Naive thymus-derived CD4-positive, alpha-beta T cell (primary cell): ENCODE data around the gene MFAP1. TPM values are rescaled to one million over a fixed set of nuclear protein-coding genes. Genes with fewer than 3 reads are reported as not detected.
"Not testable (repeated sequence)": the region's sequence is repeated elsewhere in the genome, so short reads cannot be mapped to it uniquely, and the experiment has no call there.

ENCODE experiments used
- ATAC-seq: fragments of 150-1000 bp; cut with Tn5 transposase; 2 replicates; pipeline ENCODE4 v1.10.0; 2021; ENCODE audit warnings: mild to moderate bottlenecking, moderate library complexity
- CTCF ChIA-PET: fragments of 350-600 bp; sonication (Branson Sonifier 250); formaldehyde crosslinking; loops from one replicate; lab custom pipeline; 2021; ENCODE audit warnings: antibody characterized with exemption; lab: Charles Lee
- POLR2A ChIA-PET: fragments of 350-600 bp; sonication (Branson Sonifier 250); formaldehyde crosslinking; loops from one replicate; lab custom pipeline; 2021; ENCODE audit warnings: antibody characterized with exemption, inconsistent platforms; lab: Charles Lee
- DNase-seq, 9 donors: peaks; one replicate each; pipeline versions ENCODE4 v3.0.0 to v3.0.0-alpha.2; 2020 to 2022; ENCODE audit warnings: mixed read lengths in 1 of 9
- H3K27ac ChIP-seq: one replicate; pipeline ENCODE4 v1.7.0; 2013; ENCODE audit warnings: mild to moderate bottlenecking, low read depth, low read length, moderate library complexity
- H3K27me3 ChIP-seq, 2 donors: one replicate each; pipeline ENCODE4 v1.7.0; 2013; ENCODE audit warnings: low read length in 2 of 2, mild to moderate bottlenecking in 2 of 2, moderate library complexity in 2 of 2; ENCODE audit not compliant: control insufficient read depth in 2 of 2, insufficient read depth in 2 of 2
- H3K36me3 ChIP-seq, 3 experiments: 1 replicate in 2 of 3; 2 replicates in 1 of 3; pipeline ENCODE4 v1.7.0; 2013; ENCODE audit warnings: low read length in 3 of 3, mild to moderate bottlenecking in 3 of 3, moderate library complexity in 1 of 3; ENCODE audit not compliant: insufficient read depth in 3 of 3, control insufficient read depth in 2 of 3
- H3K4me1 ChIP-seq, 2 donors: one replicate each; pipeline ENCODE4 v1.7.0; 2013; ENCODE audit warnings: low read length in 2 of 2, mild to moderate bottlenecking in 2 of 2, moderate library complexity in 1 of 2; ENCODE audit not compliant: control insufficient read depth in 2 of 2, insufficient read depth in 2 of 2
- H3K4me3 ChIP-seq: 2 replicates; pipeline ENCODE4 v1.7.0; 2013; ENCODE audit warnings: mild to moderate bottlenecking, low read length
- H3K9me3 ChIP-seq, 3 experiments: 1 replicate in 2 of 3; 2 replicates in 1 of 3; pipeline ENCODE4 v1.7.0; 2013; ENCODE audit warnings: low read length in 3 of 3; ENCODE audit not compliant: control insufficient read depth in 2 of 3
- H3K27ac Mint-ChIP-seq, 9 donors: one replicate each; pipeline ENCODE4 v1.8.0; 2020 to 2022; ENCODE audit warnings: mixed read lengths in 9 of 9, mild to moderate bottlenecking in 8 of 9, moderate library complexity in 5 of 9, inconsistent platforms in 2 of 9
- H3K27me3 Mint-ChIP-seq, 5 donors: one replicate each; pipeline ENCODE4 v1.8.0; 2021 to 2022; ENCODE audit warnings: mixed read lengths in 5 of 5, mild to moderate bottlenecking in 1 of 5
- H3K36me3 Mint-ChIP-seq, 5 donors: one replicate each; pipeline ENCODE4 v1.8.0; 2020 to 2022; ENCODE audit warnings: mixed read lengths in 5 of 5, mild to moderate bottlenecking in 3 of 5, inconsistent platforms in 1 of 5
- H3K4me1 Mint-ChIP-seq, 7 donors: one replicate each; pipeline ENCODE4 v1.8.0; 2020 to 2022; ENCODE audit warnings: mixed read lengths in 7 of 7, mild to moderate bottlenecking in 3 of 7, inconsistent platforms in 1 of 7
- H3K4me3 Mint-ChIP-seq, 10 donors: one replicate each; pipeline ENCODE4 v1.8.0; 2020 to 2022; ENCODE audit warnings: mild to moderate bottlenecking in 10 of 10, mixed read lengths in 10 of 10, moderate library complexity in 6 of 10, inconsistent platforms in 2 of 10
- H3K9me3 Mint-ChIP-seq, 11 donors: one replicate each; pipeline ENCODE4 v1.8.0; 2020 to 2022; ENCODE audit warnings: mixed read lengths in 11 of 11, mild to moderate bottlenecking in 4 of 11, inconsistent platforms in 1 of 11, moderate library complexity in 1 of 11
- intact Hi-C, 2 donors: fragments of 100-400 bp; cut with micrococcal nuclease; formaldehyde crosslinking; loops; one replicate each; pipeline ENCODE4 v1.15.1; 2023
- polyA plus RNA-seq, 2 donors: library from polyadenylated mRNA; unstranded; fragments of 300-500 nt; fragmentation: Illumina TruSeq; gene quantifications; one replicate each; pipeline ENCODE4 v1.2.3, GENCODE V29; 2021
- total RNA-seq, 6 experiments: library from RNA in 5 of 6; stranded (reverse) in 5 of 6; gene quantifications; 1 replicate in 5 of 6; 2 replicates in 1 of 6; pipeline ENCODE4 v1.2.3 and lab custom pipeline; 2021 to 2026

Gene MFAP1
- total and polyA plus RNA-seq, 7 experiments from 2014 or later: 8.1 to 37.3 (median 21.8) TPM

- H3K27me3 Mint-ChIP-seq, DNase-seq, POLR2A ChIA-PET, H3K4me3 Mint-ChIP-seq, H3K4me3 ChIP-seq, H3K27ac Mint-ChIP-seq, H3K9me3 ChIP-seq, H3K9me3 Mint-ChIP-seq, H3K27ac ChIP-seq, H3K27me3 ChIP-seq, H3K4me1 ChIP-seq, H3K4me1 Mint-ChIP-seq, intact Hi-C loops, ATAC-seq: not testable (repeated sequence)
- H3K36me3 Mint-ChIP-seq: peaks cover 0 to 23% (median 18%) of the 10 kb centered on the region in 5 donors
- CTCF ChIA-PET: interaction anchor here (0.6 kb wide), 1 partner anchor 244 kb away, joined by 3 read pairs; no protein-coding TSS in a partner anchor
- H3K36me3 ChIP-seq: peaks cover 0 to 12% (median 5%) of the 10 kb centered on the region in 3 experiments
Observed at GRCh38 chr15:43866636-43867035, 42.1 kb upstream of the MFAP1 start.

GRCh38 chr15:43859546-43859945 lies 35.1 kb upstream of the MFAP1 start:
- Histone ChIP-seq H3K4me1 (no peaks in the 10 kb centered on the region), H3K27me3 (no peaks in the 10 kb centered on the region), H3K27ac (no peak overlapping the region), H3K9me3 (no peaks in the 10 kb centered on the region), H3K4me3 (no peak overlapping the region), H3K36me3 (peaks cover 4 to 30% (median 4%) of the 10 kb centered on the region in 3 experiments)
- DNase-seq: no peak
- H3K9me3 Mint-ChIP-seq: no peaks in the 10 kb centered on the region
- ChIA-PET POLR2A (no interaction called here), CTCF (no interaction called here)
- H3K4me3 Mint-ChIP-seq: peak overlapping the region in 1 of 10 donors; percentile 19
- H3K36me3 Mint-ChIP-seq: peaks cover 0 to 36% (median 20%) of the 10 kb centered on the region in 5 donors
- peaks cover 0 to 6% (median 0%) of the 10 kb centered on the region in 7 donors for H3K4me1 Mint-ChIP-seq
- no peak for ATAC-seq
- intact Hi-C loops: no loop called here
- peak overlapping the region in 3 of 9 donors; percentile 53 to 83 (median 60) for H3K27ac Mint-ChIP-seq
- no peaks in the 10 kb centered on the region for H3K27me3 Mint-ChIP-seq

- peaks cover 0 to 52% (median 30%) of the 10 kb centered on the region in 5 donors for H3K36me3 Mint-ChIP-seq
- H3K27ac ChIP-seq: no peak overlapping the region
- POLR2A ChIA-PET: no interaction called here
- H3K27me3 ChIP-seq: no peaks in the 10 kb centered on the region
- no peaks in the 10 kb centered on the region for H3K9me3 Mint-ChIP-seq
- no peak for DNase-seq
- H3K27me3 Mint-ChIP-seq: no peaks in the 10 kb centered on the region
- H3K9me3 ChIP-seq: no peaks in the 10 kb centered on the region
- intact Hi-C loops: no loop called here
- H3K36me3 ChIP-seq: peaks cover 0 to 31% (median 4%) of the 10 kb centered on the region in 3 experiments
- peaks cover 0 to 6% (median 0%) of the 10 kb centered on the region in 7 donors for H3K4me1 Mint-ChIP-seq
- no peaks in the 10 kb centered on the region for H3K4me1 ChIP-seq
- no peak overlapping the region for H3K4me3 Mint-ChIP-seq
- no peak overlapping the region for H3K4me3 ChIP-seq
- CTCF ChIA-PET: no interaction called here
- ATAC-seq: no peak
- H3K27ac Mint-ChIP-seq: no peak overlapping the region
Observed at GRCh38 chr15:43854801-43855200, 30.3 kb upstream of the MFAP1 start.

- Histone ChIP-seq H3K27ac (no peak overlapping the region), H3K36me3 (peaks cover 0 to 15% (median 4%) of the 10 kb centered on the region in 3 experiments), H3K27me3 (no peaks in the 10 kb centered on the region), H3K9me3 (no peaks in the 10 kb centered on the region), H3K4me3 (no peak overlapping the region), H3K4me1 (no peaks in the 10 kb centered on the region)
- Mint-ChIP-seq H3K4me1 (peaks cover 0 to 6% (median 0%) of the 10 kb centered on the region in 7 donors), H3K4me3 (no peak overlapping the region), H3K27me3 (no peaks in the 10 kb centered on the region), H3K27ac (no peak overlapping the region), H3K9me3 (no peaks in the 10 kb centered on the region), H3K36me3 (peaks cover 0 to 43% (median 28%) of the 10 kb centered on the region in 5 donors)
- ATAC-seq (no peak), DNase-seq (no peak)
- intact Hi-C loops: no loop called here
- ChIA-PET CTCF (no interaction called here), POLR2A (no interaction called here)
Observed at GRCh38 chr15:43852607-43853006, 28.1 kb upstream of the MFAP1 start.

GRCh38 chr15:43851251-43851650 lies 26.8 kb upstream of the MFAP1 start:
- intact Hi-C loops: no loop called here
- Histone ChIP-seq H3K27ac (no peak overlapping the region), H3K36me3 (peaks cover 0 to 19% (median 4%) of the 10 kb centered on the region in 3 experiments), H3K4me3 (no peak overlapping the region), H3K9me3 (no peaks in the 10 kb centered on the region), H3K4me1 (no peaks in the 10 kb centered on the region), H3K27me3 (no peaks in the 10 kb centered on the region)
- ATAC-seq (no peak), DNase-seq (no peak)
- POLR2A ChIA-PET: interaction anchor here (0.6 kb wide), 1 partner anchor 106 kb away, joined by 3 read pairs; no protein-coding TSS in a partner anchor
- Mint-ChIP-seq H3K9me3 (no peaks in the 10 kb centered on the region), H3K36me3 (peaks cover 0 to 42% (median 23%) of the 10 kb centered on the region in 5 donors), H3K27me3 (no peaks in the 10 kb centered on the region), H3K4me1 (peaks cover 0 to 5% (median 0%) of the 10 kb centered on the region in 7 donors), H3K4me3 (no peak overlapping the region), H3K27ac (no peak overlapping the region)
- CTCF ChIA-PET: no interaction called here

GRCh38 chr15:43845421-43845820 lies 20.9 kb upstream of the MFAP1 start:
- no peak for ATAC-seq
- Mint-ChIP-seq H3K36me3 (peaks cover 0 to 30% (median 18%) of the 10 kb centered on the region in 5 donors), H3K27ac (peak overlapping the region in 1 of 9 donors; percentile 12), H3K4me1 (peaks cover 0 to 6% (median 0%) of the 10 kb centered on the region in 7 donors), H3K4me3 (no peak overlapping the region), H3K9me3 (no peaks in the 10 kb centered on the region), H3K27me3 (no peaks in the 10 kb centered on the region)
- no peaks in the 10 kb centered on the region for H3K4me1 ChIP-seq
- no peaks in the 10 kb centered on the region for H3K27me3 ChIP-seq
- no peaks in the 10 kb centered on the region for H3K9me3 ChIP-seq
- no peak overlapping the region for H3K27ac ChIP-seq
- no peak overlapping the region for H3K4me3 ChIP-seq
- peaks cover 0 to 21% (median 4%) of the 10 kb centered on the region in 3 experiments for H3K36me3 ChIP-seq
- intact Hi-C loops: no loop called here
- ChIA-PET CTCF (interaction anchor here (0.6 kb wide), 1 partner anchor 553 kb away, joined by 9 read pairs; no protein-coding TSS in a partner anchor), POLR2A (no interaction called here)
- DNase-seq: no peak

GRCh38 chr15:43832485-43832884 lies 8.0 kb upstream of the MFAP1 start:
- H3K27ac Mint-ChIP-seq: peak overlapping the region in 2 of 9 donors; percentile 8 to 75
- CTCF ChIA-PET: interaction anchor here (0.8 kb wide), 1 partner anchor 1625 kb away, joined by 4 read pairs; no protein-coding TSS in a partner anchor

More at GRCh38 chr15:43832485-43832884, 8.0 kb upstream of the MFAP1 start:
- H3K27me3 Mint-ChIP-seq, H3K27ac ChIP-seq, H3K4me3 ChIP-seq, H3K4me1 ChIP-seq, H3K36me3 ChIP-seq, intact Hi-C loops, POLR2A ChIA-PET, H3K9me3 Mint-ChIP-seq, ATAC-seq, H3K9me3 ChIP-seq, DNase-seq, H3K27me3 ChIP-seq: not testable (repeated sequence)
- H3K36me3 Mint-ChIP-seq: peaks cover 0 to 24% (median 11%) of the 10 kb centered on the region in 5 donors
- peak overlapping the region in 1 of 10 donors; percentile 67 for H3K4me3 Mint-ChIP-seq
- peaks cover 21 to 43% (median 32%) of the 10 kb centered on the region in 7 donors for H3K4me1 Mint-ChIP-seq
